GM23338 (cell line): Measurements from ENCODE around the gene PPARD. TPM values are rescaled to one million over a fixed set of nuclear protein-coding genes. Genes with fewer than 3 reads are reported as not detected.

ENCODE experiments used
- ATAC-seq: fragments of 200-7000 bp; cut with Tn5 transposase; 3 replicates; pipeline ENCODE4 v1.9.1; 2020
- DNase-seq: peaks from one replicate; pipeline ENCODE4 v3.0.0-alpha.2; 2015; ENCODE audit warnings: low spot score
- H2AFZ ChIP-seq: fragments of 200-600 bp; sonication (generic); 2 replicates; pipeline ENCODE4 v1.8.0; 2016; ENCODE audit warnings: antibody characterized with exemption, mild to moderate bottlenecking, moderate library complexity
- H3F3A ChIP-seq: fragments of 200-600 bp; sonication (generic); replicated peaks from 2 replicates; pipeline ENCODE4 v1.8.0; 2017; ENCODE audit warnings: antibody characterized with exemption, mixed run types, low read depth
- H3K27ac ChIP-seq: fragments of 200-600 bp; sonication (generic); 2 replicates; pipeline ENCODE4 v1.6.1; 2016; ENCODE audit warnings: low read depth
- H3K27me3 ChIP-seq: fragments of 200-600 bp; sonication (generic); 2 replicates; pipeline ENCODE4 v1.8.0; 2016; ENCODE audit warnings: mild to moderate bottlenecking, mixed run types, moderate library complexity; ENCODE audit not compliant: insufficient read depth
- H3K36me3 ChIP-seq: fragments of 200-600 bp; sonication (generic); 2 replicates; pipeline ENCODE4 v1.8.0; 2016; ENCODE audit warnings: mild to moderate bottlenecking; ENCODE audit not compliant: insufficient read depth
- H3K4me1 ChIP-seq: fragments of 200-600 bp; sonication (generic); 2 replicates; pipeline ENCODE4 v1.8.0; 2016; ENCODE audit warnings: mild to moderate bottlenecking, moderate library complexity; ENCODE audit not compliant: insufficient read depth
- H3K4me2 ChIP-seq: fragments of 200-600 bp; sonication (generic); 2 replicates; pipeline ENCODE4 v1.7.1; 2017; ENCODE audit warnings: mixed run types
- H3K4me3 ChIP-seq: fragments of 200-600 bp; sonication (generic); 2 replicates; pipeline ENCODE4 v1.6.1; 2016; ENCODE audit warnings: mixed run types
- H3K79me2 ChIP-seq: fragments of 200-600 bp; sonication (generic); replicated peaks from 2 replicates; pipeline ENCODE4 v1.8.0; 2017; ENCODE audit warnings: mild to moderate bottlenecking; ENCODE audit not compliant: insufficient read depth
- H3K9me2 ChIP-seq: fragments of 200-600 bp; sonication (generic); 2 replicates; pipeline ENCODE4 v1.8.0; 2017; ENCODE audit not compliant: insufficient read depth
- H4K20me1 ChIP-seq: fragments of 200-600 bp; sonication (generic); replicated peaks from 2 replicates; pipeline ENCODE4 v1.8.0; 2017; ENCODE audit warnings: mild to moderate bottlenecking; ENCODE audit not compliant: insufficient read depth
- H3K27ac Mint-ChIP-seq: 2 replicates; pipeline ENCODE4 v1.8.0; 2020; ENCODE audit warnings: inconsistent platforms, mild to moderate bottlenecking, moderate library complexity, mixed read lengths
- H3K27me3 Mint-ChIP-seq: 3 replicates; pipeline ENCODE4 v1.8.0; 2022; ENCODE audit warnings: low read depth, mild to moderate bottlenecking, moderate library complexity, mixed read lengths, inconsistent platforms; ENCODE audit not compliant: insufficient read depth, poor library complexity
- H3K36me3 Mint-ChIP-seq: 3 replicates; pipeline ENCODE4 v1.8.0; 2021; ENCODE audit warnings: low read depth, mild to moderate bottlenecking, inconsistent platforms, moderate library complexity, mixed read lengths
- H3K4me1 Mint-ChIP-seq: 3 replicates; pipeline ENCODE4 v1.8.0; 2020; ENCODE audit warnings: mild to moderate bottlenecking, inconsistent platforms, mixed read lengths
- H3K4me3 Mint-ChIP-seq: 3 replicates; pipeline ENCODE4 v1.8.0; 2021; ENCODE audit warnings: moderate library complexity, mild to moderate bottlenecking, inconsistent platforms, mixed read lengths
- H3K9me3 Mint-ChIP-seq: 3 replicates; pipeline ENCODE4 v1.8.0; 2020; ENCODE audit warnings: moderate library complexity, mild to moderate bottlenecking, inconsistent platforms, mixed read lengths
- CREB1 ChIP-seq: fragments of 250-450 bp; sonication (Bioruptor Pico); IDR thresholded peaks from 2 replicates; pipeline ENCODE4 v1.5.0; 2020; ENCODE audit warnings: low read depth, mild to moderate bottlenecking, moderate library complexity
- EZH2 ChIP-seq: fragments of 200-600 bp; sonication (generic); IDR thresholded peaks from one replicate; pipeline ENCODE4 v1.8.0; 2017; ENCODE audit warnings: antibody characterized with exemption, mild to moderate bottlenecking, low read depth; ENCODE audit not compliant: unreplicated experiment
- EZH2phosphoT487 ChIP-seq: fragments of 200-600 bp; sonication (generic); IDR thresholded peaks from one replicate; pipeline ENCODE4 v1.8.1; 2018; ENCODE audit warnings: antibody characterized with exemption; ENCODE audit not compliant: unreplicated experiment
- JUNB ChIP-seq: IDR thresholded peaks from one replicate; pipeline ENCODE4 v1.6.1; 2016; ENCODE audit warnings: antibody characterized with exemption; ENCODE audit not compliant: unreplicated experiment
- POLR2AphosphoS5 ChIP-seq: IDR thresholded peaks from 2 replicates; pipeline ENCODE4 v1.6.1; 2016; ENCODE audit warnings: antibody characterized with exemption, low read depth
- STAT1 ChIP-seq: IDR thresholded peaks from one replicate; pipeline ENCODE4 v1.6.1; 2016; ENCODE audit warnings: antibody characterized with exemption; ENCODE audit not compliant: unreplicated experiment
- ZNF114 ChIP-seq: fragments of 250-450 bp; sonication (Bioruptor Pico); IDR thresholded peaks from 2 replicates; pipeline ENCODE4 v1.5.0; 2020; ENCODE audit warnings: mild to moderate bottlenecking, moderate library complexity
- ZNF331 ChIP-seq: fragments of 250-450 bp; sonication (Bioruptor Pico); IDR thresholded peaks from 2 replicates; pipeline ENCODE4 v1.5.0; 2020; ENCODE audit warnings: low read depth, mild to moderate bottlenecking, moderate library complexity
- polyA plus RNA-seq: library from polyadenylated mRNA; unstranded; fragments of >200 nt; fragmentation: Nextera tagmentation; extraction: Ambion mirVana; gene quantifications from 2 replicates; pipeline ENCODE4 v1.2.1, GENCODE V29; 2016
- total RNA-seq: library from RNA; depleted of rRNA; stranded (reverse); fragments of >200 nt; shearing (Covaris generic); gene quantifications from 2 replicates; pipeline ENCODE4 v1.2.3, GENCODE V29; 2014
- TF ChIP-seq, protein P1 (sequence below): IDR thresholded peaks from one replicate; pipeline ENCODE4 v1.6.1; 2018; ENCODE audit warnings: antibody characterized with exemption; ENCODE audit not compliant: unreplicated experiment
- TF ChIP-seq, protein P2 (sequence below): IDR thresholded peaks from 2 replicates; pipeline ENCODE4 v1.6.1; 2016; ENCODE audit warnings: antibody characterized with exemption
- TF ChIP-seq, protein P3 (sequence below), 2 experiments: fragments of 200-600 bp in 1 of 2; sonication (generic) in 1 of 2; conservative IDR thresholded peaks; 2 replicates each; pipeline versions ENCODE4 v1.5.1 to v1.6.1; 2016 to 2017; ENCODE audit warnings: antibody characterized with exemption in 2 of 2, low read depth in 2 of 2, mild to moderate bottlenecking in 2 of 2, moderate library complexity in 1 of 2

Gene PPARD
- total and polyA plus RNA-seq, 2 experiments from 2014 or later, result 5.1 to 9.7 TPM

DNA sequence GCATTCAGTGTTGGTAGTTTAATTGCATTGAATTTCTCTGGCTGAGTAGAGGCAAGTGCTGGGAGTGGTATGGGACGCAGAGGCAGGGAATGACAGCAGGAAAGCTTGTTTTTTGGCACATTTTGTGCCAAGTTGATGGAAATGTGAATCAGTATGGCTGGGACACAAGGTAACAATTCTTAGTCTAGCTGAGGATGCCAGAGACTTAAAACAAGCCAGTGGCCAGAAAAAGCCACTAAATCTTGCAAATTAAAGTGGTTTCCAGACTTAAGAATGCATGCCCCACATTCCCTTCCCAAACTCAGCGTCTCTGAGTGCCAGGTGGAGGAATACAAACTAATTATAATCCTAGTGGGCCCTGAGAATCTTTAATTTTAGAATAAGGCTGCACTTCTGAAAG, 35.9 kb downstream of the PPARD start (continued):
- no peak for TF ChIP-seq POLR2AphosphoS5
- TF ChIP-seq JUNB, result no peak
- TF ChIP-seq, protein P1, sequence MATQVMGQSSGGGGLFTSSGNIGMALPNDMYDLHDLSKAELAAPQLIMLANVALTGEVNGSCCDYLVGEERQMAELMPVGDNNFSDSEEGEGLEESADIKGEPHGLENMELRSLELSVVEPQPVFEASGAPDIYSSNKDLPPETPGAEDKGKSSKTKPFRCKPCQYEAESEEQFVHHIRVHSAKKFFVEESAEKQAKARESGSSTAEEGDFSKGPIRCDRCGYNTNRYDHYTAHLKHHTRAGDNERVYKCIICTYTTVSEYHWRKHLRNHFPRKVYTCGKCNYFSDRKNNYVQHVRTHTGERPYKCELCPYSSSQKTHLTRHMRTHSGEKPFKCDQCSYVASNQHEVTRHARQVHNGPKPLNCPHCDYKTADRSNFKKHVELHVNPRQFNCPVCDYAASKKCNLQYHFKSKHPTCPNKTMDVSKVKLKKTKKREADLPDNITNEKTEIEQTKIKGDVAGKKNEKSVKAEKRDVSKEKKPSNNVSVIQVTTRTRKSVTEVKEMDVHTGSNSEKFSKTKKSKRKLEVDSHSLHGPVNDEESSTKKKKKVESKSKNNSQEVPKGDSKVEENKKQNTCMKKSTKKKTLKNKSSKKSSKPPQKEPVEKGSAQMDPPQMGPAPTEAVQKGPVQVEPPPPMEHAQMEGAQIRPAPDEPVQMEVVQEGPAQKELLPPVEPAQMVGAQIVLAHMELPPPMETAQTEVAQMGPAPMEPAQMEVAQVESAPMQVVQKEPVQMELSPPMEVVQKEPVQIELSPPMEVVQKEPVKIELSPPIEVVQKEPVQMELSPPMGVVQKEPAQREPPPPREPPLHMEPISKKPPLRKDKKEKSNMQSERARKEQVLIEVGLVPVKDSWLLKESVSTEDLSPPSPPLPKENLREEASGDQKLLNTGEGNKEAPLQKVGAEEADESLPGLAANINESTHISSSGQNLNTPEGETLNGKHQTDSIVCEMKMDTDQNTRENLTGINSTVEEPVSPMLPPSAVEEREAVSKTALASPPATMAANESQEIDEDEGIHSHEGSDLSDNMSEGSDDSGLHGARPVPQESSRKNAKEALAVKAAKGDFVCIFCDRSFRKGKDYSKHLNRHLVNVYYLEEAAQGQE, result no peak
- no peak for TF ChIP-seq ZNF331
- no peak for TF ChIP-seq EZH2phosphoT487
- no peak for TF ChIP-seq EZH2
- TF ChIP-seq STAT1, result no peak

DNA sequence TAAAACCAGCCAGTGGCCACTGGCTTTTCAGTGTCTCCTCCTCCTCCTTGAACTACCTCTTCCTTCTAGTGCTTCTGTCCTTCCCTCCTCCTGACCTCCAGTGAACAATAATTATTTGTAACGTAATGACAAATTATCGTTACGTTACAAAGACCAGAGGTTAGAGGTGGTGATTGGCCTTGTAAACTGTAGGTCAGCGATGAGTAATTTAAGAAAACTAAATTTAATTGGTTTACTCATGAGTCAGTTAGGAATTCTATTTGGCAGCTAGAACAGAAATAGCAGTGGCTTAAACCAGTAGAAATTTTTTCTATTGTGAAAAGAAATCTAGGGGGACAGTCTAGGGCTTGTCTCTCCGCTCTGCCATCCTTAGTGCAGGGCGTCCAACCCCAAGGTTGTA, 38.8 kb downstream of the PPARD start:
- Histone ChIP-seq H4K20me1 (no peaks in the 10 kb centered on the region), H3K27ac (no peak overlapping the region), H3K27me3 (no peaks in the 10 kb centered on the region), H3F3A (no peaks in the 10 kb centered on the region), H3K79me2 (no peaks in the 10 kb centered on the region), H3K36me3 (0 out of 2 replicates have a peak, but pooled peaks cover 3% of the 10 kb centered on the region), H3K4me1 (no peaks in the 10 kb centered on the region), H3K4me3 (no peak overlapping the region), H3K4me2 (no peak overlapping the region), H2AFZ (no peak overlapping the region), H3K9me2 (no peaks in the 10 kb centered on the region)
- H3K4me3 Mint-ChIP-seq, result no peak overlapping the region
- DNase-seq (no peak), ATAC-seq (no peak)
- H3K4me1 Mint-ChIP-seq, result no peaks in the 10 kb centered on the region; the same call in 2 of the 3 replicates
- TF ChIP-seq ZNF114 (CRISPR knock-in tag) (no peak), EZH2phosphoT487 (no peak), CREB1 (CRISPR knock-in tag) (no peak)
- TF ChIP-seq, protein P2, sequence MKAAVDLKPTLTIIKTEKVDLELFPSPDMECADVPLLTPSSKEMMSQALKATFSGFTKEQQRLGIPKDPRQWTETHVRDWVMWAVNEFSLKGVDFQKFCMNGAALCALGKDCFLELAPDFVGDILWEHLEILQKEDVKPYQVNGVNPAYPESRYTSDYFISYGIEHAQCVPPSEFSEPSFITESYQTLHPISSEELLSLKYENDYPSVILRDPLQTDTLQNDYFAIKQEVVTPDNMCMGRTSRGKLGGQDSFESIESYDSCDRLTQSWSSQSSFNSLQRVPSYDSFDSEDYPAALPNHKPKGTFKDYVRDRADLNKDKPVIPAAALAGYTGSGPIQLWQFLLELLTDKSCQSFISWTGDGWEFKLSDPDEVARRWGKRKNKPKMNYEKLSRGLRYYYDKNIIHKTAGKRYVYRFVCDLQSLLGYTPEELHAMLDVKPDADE, result no peak
- TF ChIP-seq, protein P3, sequence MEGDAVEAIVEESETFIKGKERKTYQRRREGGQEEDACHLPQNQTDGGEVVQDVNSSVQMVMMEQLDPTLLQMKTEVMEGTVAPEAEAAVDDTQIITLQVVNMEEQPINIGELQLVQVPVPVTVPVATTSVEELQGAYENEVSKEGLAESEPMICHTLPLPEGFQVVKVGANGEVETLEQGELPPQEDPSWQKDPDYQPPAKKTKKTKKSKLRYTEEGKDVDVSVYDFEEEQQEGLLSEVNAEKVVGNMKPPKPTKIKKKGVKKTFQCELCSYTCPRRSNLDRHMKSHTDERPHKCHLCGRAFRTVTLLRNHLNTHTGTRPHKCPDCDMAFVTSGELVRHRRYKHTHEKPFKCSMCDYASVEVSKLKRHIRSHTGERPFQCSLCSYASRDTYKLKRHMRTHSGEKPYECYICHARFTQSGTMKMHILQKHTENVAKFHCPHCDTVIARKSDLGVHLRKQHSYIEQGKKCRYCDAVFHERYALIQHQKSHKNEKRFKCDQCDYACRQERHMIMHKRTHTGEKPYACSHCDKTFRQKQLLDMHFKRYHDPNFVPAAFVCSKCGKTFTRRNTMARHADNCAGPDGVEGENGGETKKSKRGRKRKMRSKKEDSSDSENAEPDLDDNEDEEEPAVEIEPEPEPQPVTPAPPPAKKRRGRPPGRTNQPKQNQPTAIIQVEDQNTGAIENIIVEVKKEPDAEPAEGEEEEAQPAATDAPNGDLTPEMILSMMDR (conservative IDR thresholded peaks at IDR 0.05; ENCODE audit: low read depth in 2 of 2), result no peak
- H3K27me3 Mint-ChIP-seq, result peaks cover 8% of the 10 kb centered on the region
- no peak overlapping the region for H3K27ac Mint-ChIP-seq
- peaks cover 31% of the 10 kb centered on the region for H3K36me3 Mint-ChIP-seq
- H3K9me3 Mint-ChIP-seq, result peaks cover 27% of the 10 kb centered on the region
